HFF-Myc (cell line): Measurements from ENCODE around the gene ETV2.
"Not testable (repeated sequence)": the region's sequence is repeated elsewhere in the genome, so short reads cannot be mapped to it uniquely, and the experiment has no call there.

ENCODE experiments used
- DNase-seq: peaks from one replicate; pipeline ENCODE4 v3.0.0-alpha.2; 2011; ENCODE audit warnings: low read depth; ENCODE audit errors: extremely low read depth
- H3K4me3 ChIP-seq: replicated peaks from 2 replicates; pipeline ENCODE4 v1.5.1; 2011; ENCODE audit warnings: low read depth, mild to moderate bottlenecking, control low read depth, low read length
- TF ChIP-seq, protein P1 (sequence below): IDR thresholded peaks from 2 replicates; pipeline ENCODE4 v1.5.1; 2012; ENCODE audit warnings: mild to moderate bottlenecking, low read depth, low read length, control low read depth; ENCODE audit errors: missing control alignments

ETV2 gene

DNA sequence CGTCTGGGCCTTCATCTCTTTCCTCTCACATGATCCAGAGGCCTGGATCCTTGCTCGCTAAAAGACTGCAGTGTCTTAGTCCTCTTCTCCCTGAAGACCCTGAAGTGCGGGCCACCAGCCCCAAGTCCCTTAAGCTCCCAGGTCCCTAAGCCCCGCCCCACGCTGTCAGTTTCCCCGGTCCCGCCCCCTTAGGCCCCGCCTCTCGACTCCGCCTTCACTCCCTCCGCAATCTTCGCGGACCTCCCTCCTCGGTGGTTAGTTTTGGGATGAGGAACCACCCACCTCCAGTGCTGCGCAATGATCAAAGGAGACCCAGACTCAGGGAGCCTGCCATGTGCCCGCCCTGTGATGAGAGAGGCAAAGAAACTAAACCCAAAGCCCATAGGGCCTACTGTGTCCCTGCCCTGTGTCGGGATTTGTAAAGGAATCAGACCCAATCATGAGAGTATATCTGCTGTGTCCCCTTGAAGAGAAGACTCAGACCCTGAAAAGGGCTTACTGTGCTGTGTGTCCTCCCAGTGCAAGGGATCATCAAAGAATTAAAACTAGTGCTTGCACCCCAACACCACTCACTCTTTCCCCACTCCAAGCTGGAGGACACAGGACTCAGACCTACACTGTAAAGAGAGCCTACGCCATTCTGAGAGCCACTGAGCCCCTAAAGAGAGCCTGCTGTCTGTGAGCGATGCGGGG, 3.6 kb downstream of the ETV2 start:
- TF ChIP-seq, protein P1, sequence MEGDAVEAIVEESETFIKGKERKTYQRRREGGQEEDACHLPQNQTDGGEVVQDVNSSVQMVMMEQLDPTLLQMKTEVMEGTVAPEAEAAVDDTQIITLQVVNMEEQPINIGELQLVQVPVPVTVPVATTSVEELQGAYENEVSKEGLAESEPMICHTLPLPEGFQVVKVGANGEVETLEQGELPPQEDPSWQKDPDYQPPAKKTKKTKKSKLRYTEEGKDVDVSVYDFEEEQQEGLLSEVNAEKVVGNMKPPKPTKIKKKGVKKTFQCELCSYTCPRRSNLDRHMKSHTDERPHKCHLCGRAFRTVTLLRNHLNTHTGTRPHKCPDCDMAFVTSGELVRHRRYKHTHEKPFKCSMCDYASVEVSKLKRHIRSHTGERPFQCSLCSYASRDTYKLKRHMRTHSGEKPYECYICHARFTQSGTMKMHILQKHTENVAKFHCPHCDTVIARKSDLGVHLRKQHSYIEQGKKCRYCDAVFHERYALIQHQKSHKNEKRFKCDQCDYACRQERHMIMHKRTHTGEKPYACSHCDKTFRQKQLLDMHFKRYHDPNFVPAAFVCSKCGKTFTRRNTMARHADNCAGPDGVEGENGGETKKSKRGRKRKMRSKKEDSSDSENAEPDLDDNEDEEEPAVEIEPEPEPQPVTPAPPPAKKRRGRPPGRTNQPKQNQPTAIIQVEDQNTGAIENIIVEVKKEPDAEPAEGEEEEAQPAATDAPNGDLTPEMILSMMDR, result no peak
- no peak for DNase-seq
- peak overlapping the region; percentile 49 for H3K4me3 ChIP-seq

- no peak for DNase-seq
- TF ChIP-seq, protein P1, result no peak
- H3K4me3 ChIP-seq, result no peak overlapping the region
Measured at GRCh38 chr19:35645680-35646511, 4.4 kb downstream of the ETV2 start.

- H3K4me3 ChIP-seq, result peak within 1 kb of the TSS; percentile 90
- TF ChIP-seq, protein P1, result no peak
- DNase-seq, result peak; percentile 95
Measured at GRCh38 chr19:35648017-35648961, 6.7 kb downstream of the ETV2 start, which contains the start of gene COX6B1. TSS of gene COX6B1 (plus strand) at chr19:35648323. CDS start at chr19:35651244, 2,921 bp downstream.

DNA sequence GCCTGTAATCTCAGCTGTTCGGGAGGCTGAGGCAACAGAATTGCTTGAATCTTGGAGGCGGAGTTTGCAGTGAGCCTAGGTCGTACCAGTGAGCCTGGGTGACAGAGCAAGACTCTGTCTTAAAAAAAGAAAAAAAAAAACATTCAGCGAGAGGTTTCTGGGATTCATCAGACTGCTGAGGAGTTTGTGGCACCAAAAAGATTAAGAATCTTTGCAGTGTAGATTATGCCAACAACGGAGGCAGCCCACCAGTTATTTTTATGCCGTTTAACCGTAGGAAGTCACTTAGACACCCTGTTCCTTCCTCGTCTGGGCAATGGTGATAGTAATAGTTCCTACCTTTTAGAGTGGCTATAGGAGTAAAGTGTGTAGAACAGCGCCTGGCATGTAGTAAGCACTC, 9.0 kb downstream of the ETV2 start:
- TF ChIP-seq, protein P1, result no peak
- no peak overlapping the region for H3K4me3 ChIP-seq
- DNase-seq, result no peak

DNA sequence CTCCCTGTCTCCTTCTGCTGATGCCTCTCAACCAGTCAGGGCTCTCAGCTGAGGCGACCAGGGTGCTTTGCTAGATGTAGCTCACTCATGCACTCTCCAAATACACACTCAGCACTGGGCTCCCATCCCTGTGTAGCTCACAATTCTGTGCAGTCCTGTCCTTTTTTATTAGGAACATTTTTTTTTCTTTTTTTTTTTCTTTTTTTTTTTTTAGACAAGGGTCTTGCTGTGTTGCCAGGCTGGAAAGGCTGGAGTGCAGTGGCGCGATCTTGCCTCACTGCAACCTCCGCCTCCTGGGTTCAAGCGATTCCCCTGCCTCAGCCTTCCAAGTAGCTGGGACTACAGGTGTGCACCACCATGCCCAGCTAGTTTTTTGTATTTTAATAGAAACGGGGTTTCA, 13.3 kb downstream of the ETV2 start:
- DNase-seq, H3K4me3 ChIP-seq: not testable (repeated sequence)

DNA sequence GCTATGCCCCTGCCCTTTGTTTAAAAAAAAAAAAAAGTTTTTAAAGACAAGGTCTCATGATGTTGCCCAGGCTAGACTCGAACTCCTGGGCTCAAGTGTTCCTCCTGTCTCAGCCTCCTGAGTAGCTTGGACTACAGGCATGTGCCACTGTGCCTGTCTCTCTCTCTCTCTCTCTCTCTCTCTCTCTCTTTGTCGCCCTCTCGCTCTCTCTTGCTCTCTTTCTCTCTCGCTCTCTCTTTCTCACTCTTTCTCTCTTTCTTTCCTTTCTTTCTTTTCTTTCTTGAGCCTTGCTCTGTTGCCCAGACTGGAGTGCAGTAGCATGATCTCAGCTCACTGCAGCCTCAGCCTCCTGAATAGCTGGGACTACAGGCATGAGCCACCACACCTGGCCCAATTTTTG, 14.1 kb downstream of the ETV2 start:
- H3K4me3 ChIP-seq, result no peak overlapping the region
- no peak for DNase-seq
- TF ChIP-seq, protein P1, result no peak
